ENCODE results near the gene STK32C. TPM values are rescaled to one million over a fixed set of nuclear protein-coding genes. Genes with fewer than 3 reads are reported as not detected.

The STK32C gene
- total RNA-seq, 1 experiment from 2014 or later = 13.9 TPM

DNA sequence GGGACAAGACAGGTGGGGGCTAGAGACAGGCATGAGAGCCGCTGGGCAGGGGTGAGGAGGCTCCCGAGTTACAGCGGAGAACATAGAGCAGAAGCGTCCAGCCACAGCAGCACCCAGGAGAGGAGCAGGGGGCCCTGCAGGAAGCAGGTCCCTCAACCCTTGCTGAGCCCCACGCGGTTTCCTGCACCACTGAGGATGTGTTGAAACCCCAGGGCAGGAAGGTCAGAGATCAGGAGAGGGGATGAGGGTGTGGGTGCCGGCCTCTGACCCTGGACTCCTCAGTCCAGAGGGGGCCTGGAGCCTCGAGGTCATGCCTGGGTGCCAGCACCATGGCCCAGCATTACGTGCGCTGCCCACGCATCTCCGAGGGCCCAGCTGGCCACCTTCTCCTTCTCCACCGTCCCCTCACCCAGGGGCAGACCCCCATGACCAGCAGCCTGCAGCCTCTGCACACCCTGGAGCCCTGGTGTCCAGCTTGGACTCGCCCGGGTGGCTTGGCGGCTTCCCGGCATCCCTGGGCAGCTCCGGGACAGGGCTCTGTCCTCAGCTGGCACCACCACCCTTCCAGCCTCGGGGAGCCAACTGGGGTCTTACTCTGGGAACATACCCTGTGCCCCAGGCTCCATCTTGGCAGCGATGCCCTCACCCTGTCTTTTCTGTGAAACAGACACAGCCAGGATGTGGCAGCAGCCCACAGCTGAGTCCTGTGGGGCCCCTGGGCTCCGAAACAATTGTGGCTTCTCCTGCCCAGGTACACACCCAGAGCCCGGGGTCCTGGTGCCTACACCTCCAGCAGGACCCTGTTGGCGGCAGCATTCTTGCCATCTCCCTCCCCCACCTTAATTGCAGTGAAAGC, 52.0 kb downstream of the STK32C start:
- H3K9me3 ChIP-seq (ENCODE audit: insufficient read depth, low read depth) = no peaks in the 10 kb centered on the region
- no peak overlapping the region for H3K4me3 ChIP-seq
- H3K9me2 ChIP-seq (ENCODE audit: insufficient read depth) = no peaks in the 10 kb centered on the region
- no TSS peak for BruUV-seq (replicated peaks)
- no peak for TF ChIP-seq EZH2 (IDR thresholded peaks at IDR 0.05; ENCODE audit: low read depth)
- TF ChIP-seq, protein P1, sequence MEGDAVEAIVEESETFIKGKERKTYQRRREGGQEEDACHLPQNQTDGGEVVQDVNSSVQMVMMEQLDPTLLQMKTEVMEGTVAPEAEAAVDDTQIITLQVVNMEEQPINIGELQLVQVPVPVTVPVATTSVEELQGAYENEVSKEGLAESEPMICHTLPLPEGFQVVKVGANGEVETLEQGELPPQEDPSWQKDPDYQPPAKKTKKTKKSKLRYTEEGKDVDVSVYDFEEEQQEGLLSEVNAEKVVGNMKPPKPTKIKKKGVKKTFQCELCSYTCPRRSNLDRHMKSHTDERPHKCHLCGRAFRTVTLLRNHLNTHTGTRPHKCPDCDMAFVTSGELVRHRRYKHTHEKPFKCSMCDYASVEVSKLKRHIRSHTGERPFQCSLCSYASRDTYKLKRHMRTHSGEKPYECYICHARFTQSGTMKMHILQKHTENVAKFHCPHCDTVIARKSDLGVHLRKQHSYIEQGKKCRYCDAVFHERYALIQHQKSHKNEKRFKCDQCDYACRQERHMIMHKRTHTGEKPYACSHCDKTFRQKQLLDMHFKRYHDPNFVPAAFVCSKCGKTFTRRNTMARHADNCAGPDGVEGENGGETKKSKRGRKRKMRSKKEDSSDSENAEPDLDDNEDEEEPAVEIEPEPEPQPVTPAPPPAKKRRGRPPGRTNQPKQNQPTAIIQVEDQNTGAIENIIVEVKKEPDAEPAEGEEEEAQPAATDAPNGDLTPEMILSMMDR (conservative IDR thresholded peaks at IDR 0.05) = no peak
- DNase-seq = no peak
- H3K4me1 ChIP-seq (replicated peaks; ENCODE audit: insufficient read depth) = no peaks in the 10 kb centered on the region
- CTCF ChIA-PET = no interaction called here
- POLR2A ChIA-PET (ENCODE audit: unreplicated experiment) = no interaction called here
- no peaks in the 10 kb centered on the region for H3K27me3 ChIP-seq (ENCODE audit: insufficient read depth, low read depth)
- no peaks in the 10 kb centered on the region for H3K79me2 ChIP-seq (ENCODE audit: low read depth)
- no peaks in the 10 kb centered on the region for H3F3A ChIP-seq (ENCODE audit: insufficient read depth, low read depth)
- no peaks in the 10 kb centered on the region for H3K36me3 ChIP-seq (ENCODE audit: low read depth)
- H2AFZ ChIP-seq = no peak overlapping the region
- H4K20me1 ChIP-seq (ENCODE audit: insufficient read depth) = no peaks in the 10 kb centered on the region
- H3K4me2 ChIP-seq = no peak overlapping the region
- H3K27ac ChIP-seq = no peak overlapping the region
- intact Hi-C loops (cut with micrococcal nuclease; ENCODE audit: unreplicated experiment) = no loop called here

DNA sequence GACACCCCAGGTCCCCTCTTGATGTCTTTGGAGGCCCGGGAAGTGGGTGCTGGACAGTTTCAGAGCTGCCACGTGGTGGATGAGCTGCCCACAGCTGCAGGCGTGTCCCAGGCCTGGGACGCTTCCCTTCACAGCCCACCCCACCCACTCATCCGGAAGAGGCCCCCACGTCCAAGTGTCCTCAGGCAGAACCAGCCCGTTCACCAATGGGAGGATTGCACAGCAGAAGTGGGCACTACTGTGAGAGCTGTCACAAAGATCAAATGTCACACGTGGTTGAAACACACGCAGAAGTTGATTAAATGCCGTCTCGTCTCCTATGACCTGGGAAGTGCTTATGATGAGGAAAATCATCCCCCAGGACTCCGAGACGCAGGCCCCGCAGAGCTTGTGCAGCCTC, 52.9 kb downstream of the STK32C start:
- Histone ChIP-seq H4K20me1 (ENCODE audit: insufficient read depth) (no peaks in the 10 kb centered on the region), H3K27me3 (ENCODE audit: insufficient read depth, low read depth) (no peaks in the 10 kb centered on the region), H3K9me2 (ENCODE audit: insufficient read depth) (no peaks in the 10 kb centered on the region), H3K9me3 (ENCODE audit: insufficient read depth, low read depth) (no peaks in the 10 kb centered on the region), H3K79me2 (ENCODE audit: low read depth) (no peaks in the 10 kb centered on the region), H3K4me1 (replicated peaks; ENCODE audit: insufficient read depth) (no peaks in the 10 kb centered on the region), H2AFZ (no peak overlapping the region), H3K4me2 (no peak overlapping the region), H3K36me3 (ENCODE audit: low read depth) (no peaks in the 10 kb centered on the region), H3F3A (ENCODE audit: insufficient read depth, low read depth) (no peaks in the 10 kb centered on the region), H3K4me3 (no peak overlapping the region), H3K27ac (no peak overlapping the region)
- TF ChIP-seq, protein P1 (conservative IDR thresholded peaks at IDR 0.05) = no peak
- TF ChIP-seq EZH2 (IDR thresholded peaks at IDR 0.05; ENCODE audit: low read depth) = no peak
- BruUV-seq (replicated peaks) = no TSS peak
- intact Hi-C loops (cut with micrococcal nuclease; ENCODE audit: unreplicated experiment) = no loop called here
- DNase-seq = no peak
- CTCF ChIA-PET = no interaction called here
- POLR2A ChIA-PET (ENCODE audit: unreplicated experiment) = no interaction called here

DNA sequence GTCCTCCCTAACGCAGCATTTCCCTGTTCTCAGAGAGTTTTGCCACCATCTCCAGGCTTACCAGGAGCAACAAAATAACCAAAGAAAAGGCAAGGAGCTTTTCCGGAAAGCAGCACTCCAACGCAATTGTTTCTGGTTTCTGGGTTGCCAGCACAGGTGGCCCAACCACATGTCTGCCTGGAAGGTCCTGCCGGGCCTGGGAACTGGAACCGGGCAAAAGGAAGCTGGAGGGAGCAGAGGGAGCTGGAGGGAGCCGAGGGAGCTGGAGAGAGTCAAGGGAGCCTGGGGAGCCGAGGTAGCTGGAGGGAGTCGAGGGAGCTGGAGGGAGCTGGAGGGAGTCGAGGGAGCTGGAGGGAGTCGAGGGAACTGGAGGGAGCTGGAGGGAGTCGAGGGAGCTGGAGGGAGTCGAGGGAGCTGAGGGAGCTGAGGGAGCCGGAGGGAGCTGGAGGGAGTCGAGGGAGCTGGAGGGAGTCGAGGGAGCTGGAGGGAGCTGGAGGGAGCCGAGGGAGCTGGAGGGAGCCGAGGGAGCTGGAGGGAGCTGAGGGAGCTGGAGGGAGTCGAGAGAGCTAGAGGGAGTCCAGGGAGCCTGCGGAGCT, 54.6 kb downstream of the STK32C start:
- no peaks in the 10 kb centered on the region for H3K27me3 ChIP-seq (ENCODE audit: insufficient read depth, low read depth)
- DNase-seq = no peak
- no peaks in the 10 kb centered on the region for H4K20me1 ChIP-seq (ENCODE audit: insufficient read depth)
- H3F3A ChIP-seq (ENCODE audit: insufficient read depth, low read depth) = no peaks in the 10 kb centered on the region
- no peak for TF ChIP-seq EZH2 (IDR thresholded peaks at IDR 0.05; ENCODE audit: low read depth)
- TF ChIP-seq, protein P1 (conservative IDR thresholded peaks at IDR 0.05) = no peak
- ChIA-PET CTCF (no interaction called here), POLR2A (ENCODE audit: unreplicated experiment) (no interaction called here)
- H3K4me1 ChIP-seq (replicated peaks; ENCODE audit: insufficient read depth) = no peaks in the 10 kb centered on the region
- no peak overlapping the region for H3K27ac ChIP-seq
- H3K79me2 ChIP-seq (ENCODE audit: low read depth) = no peaks in the 10 kb centered on the region
- BruUV-seq (replicated peaks) = no TSS peak
- H2AFZ ChIP-seq = no peak overlapping the region
- no peak overlapping the region for H3K4me3 ChIP-seq
- intact Hi-C loops (cut with micrococcal nuclease; ENCODE audit: unreplicated experiment) = no loop called here
- no peaks in the 10 kb centered on the region for H3K9me3 ChIP-seq (ENCODE audit: insufficient read depth, low read depth)
- H3K9me2 ChIP-seq (ENCODE audit: insufficient read depth) = no peaks in the 10 kb centered on the region
- H3K4me2 ChIP-seq = no peak overlapping the region
- H3K36me3 ChIP-seq (ENCODE audit: low read depth) = no peaks in the 10 kb centered on the region
